Measurements from ENCODE around the gene TAOK1.
"Not testable (repeated sequence)": the region's sequence is repeated elsewhere in the genome, so short reads cannot be mapped to it uniquely, and the experiment has no call there.

TAOK1 gene

DNA sequence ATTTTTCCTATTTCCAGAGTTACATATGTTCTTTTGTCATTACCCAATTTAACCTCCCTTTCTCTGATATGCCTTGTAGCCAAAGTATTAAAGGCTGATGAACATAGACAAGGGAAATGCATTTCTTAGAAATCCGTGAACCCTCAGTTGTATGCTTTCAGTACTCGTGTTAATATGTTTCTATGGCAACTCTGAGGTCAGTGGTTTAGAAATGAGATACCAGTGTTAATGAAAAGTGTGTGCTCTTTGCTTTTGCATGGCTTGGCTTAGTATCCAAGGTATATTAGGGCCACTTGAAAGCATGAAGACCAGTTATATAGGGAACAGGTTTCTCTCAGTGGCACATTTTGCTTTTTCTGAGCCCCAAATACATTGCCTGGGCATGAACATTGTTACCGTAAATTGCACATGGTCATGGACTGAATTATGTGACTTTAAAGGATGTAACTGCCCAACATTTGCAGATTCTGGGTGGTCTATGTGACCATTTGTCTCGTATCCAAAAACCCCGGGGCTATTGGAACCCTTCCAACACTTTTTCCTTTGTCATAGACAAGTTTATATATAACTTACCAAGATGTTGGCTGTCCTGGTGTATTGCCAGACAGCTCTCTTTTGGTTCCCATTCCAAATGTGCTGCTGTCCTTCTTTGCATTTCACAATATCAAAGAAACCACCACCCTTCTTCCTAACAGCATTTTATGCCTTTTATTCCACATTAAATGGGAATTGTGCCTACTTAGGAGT lies 159.2 kb downstream of the TAOK1 start:
- DNase-seq: no peak

DNA sequence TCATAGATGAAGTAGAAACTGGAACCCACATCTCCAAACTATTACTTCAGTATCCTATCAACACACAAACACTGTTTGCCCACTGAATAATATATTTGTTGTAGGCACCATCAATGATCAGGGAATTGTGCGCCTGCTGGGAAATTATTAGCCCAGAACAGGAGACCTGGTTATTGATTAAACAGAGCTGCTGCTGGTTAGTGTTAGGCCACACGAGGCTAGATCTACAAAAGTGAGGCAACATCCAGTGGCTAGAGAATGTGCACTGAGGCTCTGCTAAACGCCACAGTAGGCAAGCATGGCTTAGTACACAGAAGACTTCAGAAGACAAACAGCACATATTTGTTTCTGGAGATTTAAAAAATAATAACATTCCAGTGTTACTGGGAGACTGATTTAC lies 165.7 kb downstream of the TAOK1 start:
- no peak for DNase-seq

DNA sequence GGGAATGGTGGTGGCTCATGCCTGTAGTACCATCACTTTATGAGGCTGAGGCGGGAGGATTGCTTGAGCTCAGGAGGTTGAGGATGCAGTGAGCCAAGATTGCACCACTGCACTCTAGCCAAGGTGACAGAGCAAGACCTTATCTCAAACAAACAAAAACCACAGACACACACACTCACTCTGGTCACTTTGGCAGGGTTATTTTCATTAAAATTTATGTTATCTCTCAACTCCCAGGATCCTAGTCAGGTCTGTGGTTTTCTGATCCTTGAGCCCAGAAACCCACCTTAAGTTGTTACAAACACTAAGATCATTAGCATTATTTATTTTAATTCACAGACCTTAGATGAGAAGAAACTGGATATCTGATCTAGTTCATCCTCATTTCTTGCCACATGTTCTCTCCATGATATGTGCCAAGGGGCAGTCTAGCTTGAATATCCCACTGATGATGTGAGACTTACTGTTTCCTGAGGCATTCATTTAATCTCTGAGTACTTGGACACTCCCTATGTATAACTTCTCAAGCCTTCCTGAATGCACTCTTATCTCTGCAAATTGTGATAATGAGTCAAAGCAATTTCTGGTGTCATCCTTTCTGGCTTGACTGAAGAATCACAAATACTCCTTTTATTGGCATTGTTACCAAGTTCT lies 167.0 kb downstream of the TAOK1 start:
- no peak for DNase-seq

DNA sequence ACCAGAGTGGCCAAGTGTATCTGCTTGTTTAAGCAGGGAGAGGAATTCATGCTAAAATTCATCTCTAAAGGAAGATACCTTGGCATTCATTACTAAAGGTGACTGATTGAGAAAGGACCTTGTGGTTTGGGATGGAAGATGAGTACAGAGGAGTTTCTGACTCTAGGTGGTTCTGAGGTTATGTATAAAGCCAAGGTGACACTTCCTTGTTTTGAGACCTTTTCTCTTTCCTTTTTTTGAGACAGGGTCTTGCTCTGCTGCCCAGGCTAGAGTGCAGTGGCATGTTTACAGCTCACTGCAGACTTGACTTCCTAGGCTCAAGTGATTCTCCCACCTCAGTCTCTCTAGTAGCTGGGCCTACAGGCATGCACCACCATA lies 167.6 kb downstream of the TAOK1 start:
- DNase-seq: no peak

DNA sequence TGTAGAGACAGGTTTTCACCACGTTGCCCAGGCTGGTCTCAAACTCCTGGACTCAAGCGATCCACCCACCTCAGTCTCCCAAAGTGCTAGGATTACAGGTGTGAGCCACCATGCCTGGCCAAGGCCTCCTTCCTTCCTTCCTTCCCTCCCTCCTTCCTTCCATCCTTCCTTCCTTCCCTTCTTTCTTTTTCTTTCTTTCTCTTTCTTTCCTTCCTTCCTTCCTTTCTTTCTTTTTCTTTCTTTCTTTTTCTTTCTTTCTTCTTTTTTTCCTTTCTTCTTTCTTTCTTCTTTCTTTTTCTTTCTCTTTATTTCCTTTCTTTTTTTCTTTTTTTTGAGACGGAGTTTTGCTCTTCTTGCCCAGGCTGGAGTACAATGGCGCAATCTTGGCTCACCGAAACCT lies 168.0 kb downstream of the TAOK1 start:
- DNase-seq: not testable (repeated sequence)

DNA sequence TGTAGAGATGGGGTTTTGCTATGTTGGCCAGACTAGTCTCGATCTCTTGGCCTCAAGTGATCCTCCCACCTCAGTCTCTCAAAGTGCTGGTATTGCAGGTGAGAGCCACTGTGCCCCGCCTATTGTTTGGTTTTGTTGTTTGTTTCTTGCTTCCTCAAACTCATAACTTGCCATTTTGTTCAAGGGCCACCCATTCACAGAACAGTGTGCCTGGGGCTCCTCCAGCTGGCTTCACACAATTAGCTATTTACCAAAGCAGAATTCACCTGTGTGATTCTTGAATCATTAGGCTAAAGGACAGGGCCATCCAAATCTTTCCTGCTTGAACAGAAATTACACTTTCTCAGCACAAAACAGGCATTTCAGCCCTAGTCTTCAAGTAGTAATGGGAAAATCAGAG lies 169.5 kb downstream of the TAOK1 start:
- DNase-seq: no peak

DNA sequence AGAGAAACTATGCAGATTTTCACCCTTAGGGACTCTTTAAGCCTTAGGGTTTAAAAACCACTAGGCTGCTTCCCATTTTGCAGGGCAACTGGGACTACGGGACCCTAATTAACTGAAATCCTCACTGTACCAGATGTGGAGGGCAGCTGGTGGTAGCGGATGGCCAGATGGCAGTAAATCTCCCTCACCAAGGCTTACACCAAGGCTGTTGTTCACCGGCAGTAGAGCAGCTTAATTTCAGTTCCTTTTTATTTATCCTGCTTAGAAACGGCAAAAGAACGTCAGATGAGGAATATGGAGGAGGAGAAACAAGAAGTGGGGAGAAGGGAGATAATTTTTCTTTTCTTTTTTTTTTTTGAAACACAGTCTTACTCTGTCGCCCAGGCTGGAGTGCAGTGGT lies 170.2 kb downstream of the TAOK1 start:
- DNase-seq: no peak

DNA sequence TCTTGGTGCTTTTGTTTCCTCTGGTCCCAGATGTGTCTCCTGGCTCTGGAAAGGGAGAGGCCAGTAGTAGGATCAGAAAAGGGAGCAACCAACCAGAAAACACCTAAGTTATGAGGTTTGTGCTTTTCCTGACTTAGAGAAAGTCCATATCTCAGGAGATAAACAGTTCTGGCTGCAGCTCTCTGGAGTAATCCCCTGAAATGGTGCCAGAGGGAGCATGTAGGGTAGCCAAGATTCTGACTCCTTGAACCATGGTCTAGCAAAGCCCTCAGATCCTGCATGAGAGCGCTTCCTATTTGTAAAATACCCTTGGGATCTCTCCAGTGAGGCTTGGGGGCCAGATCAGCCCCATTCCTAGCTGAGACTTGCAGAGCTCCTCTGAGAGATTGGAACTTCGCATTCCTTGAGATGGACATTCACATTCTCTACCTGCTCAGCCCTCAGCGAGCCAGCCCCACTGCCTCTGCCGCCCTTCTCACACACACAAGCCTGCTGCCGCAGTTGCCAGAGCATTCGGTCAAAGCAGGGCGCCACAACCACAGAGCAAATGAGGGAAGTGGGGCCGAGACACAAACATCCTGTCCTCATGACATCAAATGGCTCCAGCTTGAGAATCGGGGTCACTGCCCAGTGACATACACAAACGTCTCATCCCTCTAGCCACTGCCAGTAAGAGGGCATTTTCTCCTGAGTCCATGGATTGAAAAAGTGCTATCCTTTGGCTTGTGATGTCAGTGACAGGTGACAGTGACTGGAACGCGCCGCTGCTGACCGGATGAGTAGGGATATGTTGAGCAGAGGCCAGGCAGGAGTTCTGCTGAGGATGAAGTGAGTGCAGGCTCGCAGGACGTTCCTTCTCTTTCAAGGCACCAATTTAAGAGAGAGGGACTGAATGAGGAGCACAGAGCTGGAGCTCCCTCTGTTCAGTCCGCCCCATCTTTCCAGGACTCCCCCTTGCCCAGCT lies 171.7 kb downstream of the TAOK1 start:
- DNase-seq: no peak

DNA sequence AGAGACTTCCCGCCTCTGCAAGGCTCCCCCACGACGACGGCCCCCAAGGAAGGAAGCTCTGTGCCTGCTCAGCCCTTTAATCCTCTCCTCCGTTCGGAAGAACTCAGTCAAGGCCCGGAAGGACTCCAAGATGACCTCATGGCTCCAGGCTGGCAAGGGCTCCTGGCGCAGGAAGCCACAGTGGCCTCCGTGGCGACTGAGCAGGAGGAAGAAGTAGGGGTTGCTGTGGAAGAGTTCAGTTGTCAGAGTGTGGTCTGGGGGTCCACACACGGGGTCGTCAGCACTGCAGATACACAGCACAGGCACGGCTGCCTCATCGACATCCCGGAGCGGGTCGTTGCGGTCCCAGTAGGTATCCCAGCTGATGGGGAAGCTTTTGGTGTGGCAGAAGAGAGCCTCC lies 172.5 kb downstream of the TAOK1 start:
- no peak for DNase-seq

DNA sequence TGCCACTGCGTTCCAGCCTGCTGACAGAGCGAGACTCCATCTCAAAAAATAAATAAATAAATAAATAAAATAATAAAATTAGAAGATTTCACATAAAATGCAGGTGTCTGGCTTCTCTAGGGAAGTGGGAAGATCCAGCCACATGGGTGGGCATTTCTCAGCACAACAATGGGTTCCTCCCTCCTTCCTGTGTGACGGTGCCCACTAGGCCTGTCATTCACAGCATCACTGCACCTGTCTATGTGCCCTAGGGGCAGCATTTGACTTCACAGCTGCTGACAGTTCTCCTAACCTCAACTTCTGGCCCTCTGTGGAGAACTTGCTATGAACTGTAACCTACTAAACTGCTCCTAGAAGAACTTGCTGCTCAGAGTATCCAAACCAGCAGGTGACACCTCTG lies 173.7 kb downstream of the TAOK1 start:
- no peak for DNase-seq

DNA sequence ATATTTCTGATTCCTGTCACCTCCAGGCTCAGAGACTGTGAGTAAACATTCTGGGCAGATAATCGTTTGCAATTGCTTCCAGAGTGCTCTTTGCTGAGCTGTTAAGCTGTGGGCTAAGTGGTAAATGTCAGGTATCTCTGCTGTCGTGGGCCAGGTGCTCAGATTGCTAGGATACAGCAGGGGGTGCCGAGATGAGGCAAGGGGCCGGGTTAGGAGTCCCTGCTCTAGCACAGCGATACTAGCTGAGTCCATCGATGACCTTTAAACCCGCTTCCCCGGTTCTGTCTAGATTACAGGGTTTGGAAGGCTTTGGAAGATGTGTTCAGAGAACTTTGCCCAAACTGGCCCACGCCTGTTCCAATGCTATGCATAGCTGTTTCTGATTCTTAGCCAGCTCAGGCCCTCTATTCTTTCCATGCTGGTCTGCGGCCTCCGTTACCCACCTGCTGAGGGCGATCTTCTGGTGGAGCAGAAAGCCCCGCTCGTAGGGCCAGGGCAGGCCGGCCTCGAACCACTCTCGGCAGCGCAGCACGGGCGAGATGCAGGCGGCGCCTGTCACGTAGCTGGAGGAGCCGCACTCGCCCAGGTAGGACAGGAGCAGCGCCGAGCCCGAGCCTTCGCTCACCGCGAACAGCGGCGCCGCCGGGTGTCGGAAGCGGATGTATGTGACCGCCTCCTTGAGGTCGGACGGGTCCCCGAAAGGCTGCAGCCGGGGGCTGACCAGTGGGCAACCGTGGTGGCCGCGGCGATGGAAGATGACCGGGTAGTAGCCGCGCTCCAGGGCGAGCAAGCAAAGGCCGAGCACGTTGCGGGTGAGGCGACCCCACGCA lies 175.7 kb downstream of the TAOK1 start:
- peak; percentile 18 to 41 for DNase-seq

DNA sequence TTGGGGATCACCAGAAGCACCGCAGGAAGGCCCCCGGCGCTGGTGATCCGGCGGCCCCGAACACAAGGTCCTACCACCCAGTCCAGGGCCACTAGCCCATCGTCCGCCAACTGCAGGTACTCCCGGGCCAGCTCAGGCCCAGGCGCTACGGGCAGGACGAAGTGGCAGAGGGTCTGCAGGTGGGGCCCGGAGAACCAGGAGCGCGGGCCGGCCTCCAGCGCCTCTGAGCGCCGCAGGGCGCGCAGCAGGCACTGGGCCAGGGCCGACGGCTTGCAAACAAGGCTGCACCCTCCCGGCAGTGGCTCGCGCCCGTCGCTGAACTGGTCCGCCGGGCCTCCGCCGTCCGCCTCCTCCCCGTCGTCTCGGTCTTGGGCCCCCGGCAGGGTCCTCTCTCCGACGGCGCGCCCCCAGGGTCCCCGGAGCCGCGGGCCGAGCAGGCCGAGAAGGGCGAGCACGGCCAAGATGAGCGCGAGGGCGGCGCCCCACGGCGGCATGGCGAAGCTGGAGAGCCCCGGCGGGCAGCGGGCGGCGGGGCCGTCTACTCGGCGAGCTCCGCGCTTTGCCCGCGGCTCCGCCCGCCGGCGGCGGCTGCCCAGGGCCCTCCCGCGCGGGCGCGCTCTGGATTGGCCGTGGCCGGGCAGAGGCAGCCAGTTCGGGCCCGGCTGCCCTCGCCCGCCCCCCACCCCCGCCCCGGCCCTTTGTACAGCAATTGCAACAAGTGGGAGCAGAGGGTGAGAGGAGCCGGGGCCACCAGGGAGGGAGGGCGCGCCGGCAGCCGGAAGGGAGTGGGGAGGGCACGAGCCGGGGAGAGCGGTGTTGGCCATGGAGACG lies 176.5 kb downstream of the TAOK1 start, which contains the start of gene ABHD15:
Gene ABHD15 (minus strand): TSS at position 565 of the 831 bp plus-strand sequence. CDS start 71 bp downstream, at position 494.
- DNase-seq: peak; percentile 14 to 34

DNA sequence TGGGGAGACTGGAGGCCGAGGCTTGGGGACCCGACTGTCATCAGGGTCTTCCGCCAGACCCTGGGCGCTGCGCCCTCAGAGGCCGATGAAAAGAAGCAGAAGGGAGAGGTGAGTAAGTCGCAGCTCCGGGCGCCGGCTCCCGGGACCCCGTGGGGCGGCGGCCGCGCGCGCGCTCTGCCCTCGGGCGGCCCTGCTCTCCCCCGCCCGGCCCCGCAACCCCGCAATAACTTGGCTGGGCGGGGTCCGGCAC lies 177.1 kb downstream of the TAOK1 start:
- DNase-seq: no peak

DNA sequence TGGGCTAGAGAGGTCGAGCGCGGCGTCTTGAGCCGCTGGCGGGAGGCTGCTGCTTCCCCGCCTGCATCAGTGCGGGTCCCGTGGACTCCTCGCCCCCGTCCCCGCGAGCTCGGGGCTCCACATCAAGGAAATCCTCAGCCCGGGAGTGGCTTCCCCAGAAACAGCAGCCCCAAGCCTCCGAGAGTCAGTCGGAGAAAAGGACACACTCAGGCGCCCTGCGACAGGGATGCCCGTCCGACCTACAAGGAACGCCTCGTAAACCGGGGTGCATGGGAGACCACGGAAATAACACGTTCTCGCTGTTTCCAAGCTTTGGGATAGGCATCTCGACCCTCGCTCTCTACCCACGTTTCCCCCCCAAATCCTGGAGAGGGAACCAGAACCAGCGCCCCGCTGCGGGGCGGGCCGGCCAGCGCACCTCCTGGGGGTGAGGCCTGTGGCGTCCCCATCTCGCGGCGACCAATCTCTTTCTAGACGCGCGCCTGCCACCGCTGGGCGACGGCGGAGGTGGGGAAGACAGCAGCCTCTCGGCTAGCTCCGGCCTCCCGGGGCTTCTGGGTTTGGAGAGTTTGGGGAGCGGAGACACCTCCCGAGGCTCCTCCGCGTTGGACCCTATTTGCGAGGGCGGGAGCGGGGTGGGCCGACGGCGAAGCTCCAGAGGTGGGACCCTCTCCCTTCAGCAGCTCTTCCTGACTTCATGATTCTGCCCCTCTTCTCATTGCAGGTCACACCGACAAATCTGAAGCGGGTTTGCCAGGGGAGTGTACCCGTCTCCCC lies 177.6 kb downstream of the TAOK1 start:
- peak; percentile 23 to 36 for DNase-seq

DNA sequence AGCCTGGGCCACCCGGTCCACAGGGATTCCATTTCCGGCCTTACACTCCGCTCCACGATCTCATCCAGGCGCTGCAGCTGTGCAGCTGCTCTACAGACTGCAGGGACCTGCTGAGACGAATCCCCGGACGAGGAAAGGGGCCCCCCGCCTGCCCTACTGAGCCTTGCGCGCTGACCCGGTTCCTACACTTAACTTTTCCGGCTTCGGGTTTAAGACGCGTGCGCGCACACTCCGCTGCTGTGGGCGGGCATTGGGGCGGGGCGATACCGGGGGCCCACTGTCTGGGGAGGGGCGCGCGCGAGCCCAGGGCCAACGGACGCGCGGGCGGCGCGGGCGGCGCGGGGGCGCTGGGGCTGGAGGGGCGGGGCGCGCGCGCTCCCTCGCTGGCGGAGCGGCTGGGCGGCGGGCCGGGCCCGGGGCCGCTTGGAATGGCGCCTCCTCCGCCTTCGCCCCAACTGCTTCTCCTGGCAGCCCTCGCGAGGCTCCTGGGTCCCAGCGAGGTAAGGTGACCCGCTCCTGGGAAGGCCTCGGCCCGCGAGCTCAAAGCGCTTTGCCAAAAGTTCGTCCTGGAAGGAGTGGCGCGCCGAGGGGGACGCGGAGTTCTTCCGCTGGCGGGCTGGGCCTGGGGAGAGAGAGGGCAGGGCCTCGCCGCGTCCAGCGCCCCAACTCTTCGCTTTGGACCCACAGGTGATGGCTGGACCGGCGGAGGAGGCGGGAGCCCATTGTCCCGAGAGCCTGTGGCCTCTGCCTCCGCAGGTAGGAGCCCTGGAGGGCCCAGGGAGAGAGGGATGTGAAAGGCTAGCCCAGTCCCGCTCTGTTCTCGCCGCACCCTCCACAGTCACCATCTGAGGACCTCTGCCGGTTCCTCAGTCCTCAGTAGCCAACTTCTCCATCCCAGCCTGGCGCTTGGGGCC lies 178.4 kb downstream of the TAOK1 start, which contains the start of gene TP53I13:
Gene TP53I13 (plus strand): TSS at position 371 of the 914 bp plus-strand sequence. CDS start 58 bp downstream, at position 429.
- peak; percentile 55 to 84 for DNase-seq

DNA sequence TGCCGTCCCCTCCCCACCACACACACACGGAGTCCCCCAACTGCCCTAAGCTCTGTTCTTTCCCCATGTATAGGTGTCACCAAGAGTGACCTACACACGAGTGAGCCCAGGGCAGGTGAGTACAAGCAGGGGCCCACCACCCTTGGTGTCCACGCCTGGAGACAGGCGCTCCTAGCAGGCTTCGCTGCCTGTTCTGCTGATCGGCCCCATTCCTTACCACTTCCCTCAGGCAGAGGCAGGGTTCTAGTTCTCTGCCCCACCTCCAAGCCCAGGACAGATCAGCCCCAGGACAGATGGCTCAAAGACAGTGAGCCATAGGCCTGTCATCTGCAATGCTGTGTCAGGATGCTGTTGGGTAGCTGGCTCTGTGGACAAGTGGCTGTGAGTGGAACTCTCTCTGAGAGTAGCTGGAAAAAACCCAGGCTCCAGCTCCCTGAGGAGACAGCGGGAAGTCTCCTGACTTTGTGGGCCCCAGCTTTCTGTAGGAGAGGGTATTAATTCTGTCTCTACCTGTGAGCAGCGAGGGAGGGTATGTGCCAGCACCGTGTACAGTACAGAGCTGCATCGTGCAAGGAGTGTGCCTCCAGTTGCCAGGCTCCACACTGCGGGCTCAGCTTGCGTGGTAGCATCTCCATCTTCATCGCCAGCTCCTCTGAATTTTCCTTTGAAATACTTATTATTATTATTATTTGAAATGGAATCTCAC lies 179.2 kb downstream of the TAOK1 start:
- no peak for DNase-seq

DNA sequence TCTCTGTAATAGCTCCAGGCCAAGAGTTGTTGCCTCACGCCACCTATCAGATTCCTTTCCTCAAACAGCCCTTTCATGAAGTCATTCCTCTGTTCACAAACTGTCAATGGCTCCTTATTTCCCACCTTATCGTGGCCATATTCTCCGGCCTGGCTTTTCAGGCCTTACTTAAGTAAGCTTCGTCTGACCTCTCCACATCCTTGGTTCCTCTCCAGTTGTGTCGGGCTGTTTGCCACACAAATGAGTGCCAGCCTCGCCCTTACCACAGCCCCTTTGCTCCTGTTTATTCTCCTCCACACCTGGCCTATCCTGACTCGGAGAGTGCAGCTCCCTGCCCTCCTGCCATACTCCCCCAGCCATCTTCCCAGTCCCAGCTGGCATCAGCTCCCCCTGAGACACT lies 180.4 kb downstream of the TAOK1 start:
- DNase-seq: no peak

DNA sequence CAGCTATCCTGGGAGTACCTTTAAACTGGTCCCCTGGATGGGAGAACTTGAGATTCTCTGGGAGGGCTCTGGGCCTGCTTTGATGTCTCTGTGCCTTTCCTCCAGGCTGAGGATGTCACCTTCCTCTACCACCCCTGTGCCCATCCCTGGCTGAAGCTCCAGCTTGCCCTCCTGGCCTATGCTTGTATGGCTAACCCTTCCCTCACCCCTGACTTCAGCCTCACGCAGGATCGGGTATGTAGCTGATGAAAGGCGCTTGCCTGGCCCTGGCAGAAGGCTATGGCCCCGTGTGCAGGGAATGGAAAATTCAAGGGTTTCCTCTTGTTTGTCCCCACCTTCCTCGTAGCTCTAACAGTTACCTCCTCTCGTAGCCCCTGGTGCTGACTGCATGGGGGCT lies 181.3 kb downstream of the TAOK1 start:
- no peak for DNase-seq

Data from SHP77 (cell line).